HG02763 (cell line): Measurements from ENCODE around the gene TMEM92.
"Not testable (repeated sequence)": the region's sequence is repeated elsewhere in the genome, so short reads cannot be mapped to it uniquely, and the experiment has no call there.

Experiments
- ATAC-seq: cut with Tn5 transposase; IDR thresholded peaks from one replicate; pipeline ENCODE4 v1.9.1; 2021; ENCODE audit warnings: mild to moderate bottlenecking, moderate library complexity; ENCODE audit not compliant: unreplicated experiment

TMEM92 gene

DNA sequence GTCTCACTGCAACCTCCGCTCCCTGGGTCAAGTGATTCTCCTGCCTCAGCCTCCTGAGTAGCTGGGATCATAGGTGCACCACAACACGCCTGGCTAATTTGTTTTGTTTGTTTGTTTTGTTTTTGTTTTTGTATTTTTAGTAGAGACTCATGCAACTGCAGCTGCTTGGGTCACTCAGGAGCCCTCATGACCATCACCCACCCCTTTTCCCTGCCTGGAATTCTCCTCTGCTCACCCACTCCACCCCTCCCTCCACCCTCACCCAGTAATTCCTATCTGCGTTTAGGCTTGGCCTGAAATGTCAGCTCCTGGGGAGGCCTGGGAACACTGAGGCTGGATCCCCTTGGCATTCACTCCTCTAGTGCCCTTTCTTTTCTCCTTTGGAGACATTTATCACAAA lies 25.5 kb downstream of the TMEM92 start:
- ATAC-seq = no peak

GRCh38 chr17:50300824-50301223 lies 26.6 kb downstream of the TMEM92 start:
- not testable (repeated sequence) for ATAC-seq

DNA sequence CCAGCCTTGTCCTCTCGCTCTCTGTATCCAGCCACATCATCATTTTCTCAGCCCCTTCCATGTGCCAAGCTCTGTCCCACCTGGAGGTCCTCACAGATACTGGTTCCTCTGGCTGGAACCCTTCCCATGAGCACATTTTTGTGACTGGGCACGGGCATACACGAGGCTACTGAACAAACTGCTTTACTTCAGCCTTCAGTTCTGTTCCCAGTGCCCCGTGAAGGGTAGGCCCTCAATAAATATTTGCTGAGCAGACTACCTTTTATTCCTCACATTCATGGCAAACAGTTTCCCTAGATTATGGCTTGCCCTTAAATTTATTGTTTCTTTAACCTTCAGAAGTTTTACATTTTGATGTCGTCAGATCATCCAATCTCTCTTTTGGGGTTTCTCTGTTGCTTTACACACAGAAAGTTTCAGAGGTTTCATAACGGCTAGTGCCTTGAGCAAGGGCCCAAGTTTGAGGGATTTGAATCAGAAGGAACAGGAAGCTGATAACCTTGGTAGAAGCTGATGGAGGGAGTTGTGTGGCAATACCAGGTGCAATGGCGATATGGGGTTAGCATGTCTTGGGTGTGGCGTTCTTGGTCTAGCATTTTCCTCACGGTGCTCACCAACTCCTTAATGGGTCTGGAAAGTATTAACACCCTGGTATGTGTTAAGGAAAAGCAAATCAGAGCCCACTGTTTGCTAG lies 27.8 kb downstream of the TMEM92 start:
- ATAC-seq = no peak

DNA sequence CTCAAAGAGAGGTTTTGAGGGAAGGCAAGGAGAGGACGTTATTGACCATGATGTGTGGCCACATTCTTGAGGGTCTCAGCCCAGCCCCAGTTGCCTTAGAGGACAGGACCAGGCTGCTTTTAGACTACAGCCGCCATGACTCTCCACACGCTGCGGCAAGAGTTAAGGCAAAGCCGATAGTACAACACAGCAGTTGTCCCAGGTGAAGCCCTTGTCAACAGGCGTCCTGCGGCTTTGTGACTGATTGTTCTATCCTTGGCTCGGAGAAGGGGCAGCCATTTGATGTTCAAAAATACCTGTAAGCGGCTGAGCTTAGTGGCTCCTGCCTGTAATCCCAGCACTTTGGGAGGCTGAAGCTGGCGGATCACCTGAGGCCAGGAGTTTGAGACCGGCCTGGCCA lies 28.8 kb downstream of the TMEM92 start:
- ATAC-seq = no peak

DNA sequence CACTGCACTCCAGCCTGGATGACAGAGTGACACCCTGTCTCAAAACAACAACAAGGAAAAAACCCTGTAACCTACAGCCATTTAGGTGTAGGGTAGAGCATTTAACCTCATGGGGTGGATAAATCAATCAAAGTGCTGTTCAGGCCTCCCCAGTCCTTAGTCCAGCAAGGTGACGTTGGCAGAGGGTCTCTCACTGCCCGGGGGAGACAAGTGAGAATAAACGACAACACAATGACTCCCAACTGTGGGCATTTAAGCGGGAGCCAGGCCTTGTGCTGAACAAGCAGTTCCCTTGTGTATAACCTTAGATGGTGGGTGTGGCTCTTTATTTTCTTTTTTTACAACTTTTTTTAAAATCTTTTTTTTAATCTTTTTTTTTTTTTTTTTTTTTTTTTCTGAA lies 29.3 kb downstream of the TMEM92 start:
- ATAC-seq = no peak

DNA sequence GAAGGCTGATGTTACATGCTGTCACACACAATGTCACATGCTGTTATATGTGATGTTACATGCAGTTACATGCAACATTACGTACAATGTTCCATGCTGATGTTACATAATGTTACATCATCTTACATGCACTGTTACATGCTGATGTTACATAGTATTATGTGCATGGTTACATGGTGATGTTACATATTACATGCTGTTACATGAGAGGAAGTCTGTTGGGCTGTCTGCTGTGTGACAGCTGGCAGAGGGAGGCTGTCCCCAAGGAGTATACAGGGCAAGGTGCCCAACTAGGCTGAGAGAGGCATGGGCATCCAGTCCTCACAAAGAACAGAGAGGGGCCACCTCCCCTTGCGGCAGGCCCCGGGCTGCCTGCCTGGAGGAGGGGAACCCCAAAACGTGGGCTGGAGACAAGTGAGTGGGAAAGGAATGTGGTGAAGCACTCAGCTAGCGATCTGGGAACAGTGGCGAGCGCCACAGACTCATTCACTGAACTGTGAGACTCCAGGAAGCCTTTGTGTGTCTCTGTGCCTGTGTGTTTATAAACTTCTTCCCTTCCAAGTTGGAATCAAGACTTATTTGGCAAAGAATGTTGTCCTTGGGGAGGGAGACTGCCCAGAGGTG lies 30.6 kb downstream of the TMEM92 start:
- ATAC-seq = no peak

DNA sequence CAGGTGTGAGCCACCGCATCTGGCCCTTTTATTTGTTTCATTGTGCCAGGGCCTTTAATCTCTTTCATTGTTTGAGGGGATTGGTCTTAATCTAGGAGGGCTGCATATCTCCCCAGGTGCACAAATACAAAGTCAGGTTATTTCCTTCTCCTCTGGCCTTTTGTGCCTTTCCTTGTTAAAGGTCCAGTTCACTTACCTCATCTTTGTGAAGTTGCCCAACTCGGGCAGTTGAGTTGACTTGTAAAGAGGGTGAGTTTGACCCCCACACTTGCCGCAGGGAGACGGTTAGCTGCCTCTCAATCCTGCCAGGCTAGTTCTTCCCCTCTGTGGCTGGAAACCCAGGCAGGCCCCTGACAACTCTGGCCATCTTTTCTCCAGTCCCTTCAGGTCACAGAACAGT lies 33.4 kb downstream of the TMEM92 start:
- no peak for ATAC-seq

DNA sequence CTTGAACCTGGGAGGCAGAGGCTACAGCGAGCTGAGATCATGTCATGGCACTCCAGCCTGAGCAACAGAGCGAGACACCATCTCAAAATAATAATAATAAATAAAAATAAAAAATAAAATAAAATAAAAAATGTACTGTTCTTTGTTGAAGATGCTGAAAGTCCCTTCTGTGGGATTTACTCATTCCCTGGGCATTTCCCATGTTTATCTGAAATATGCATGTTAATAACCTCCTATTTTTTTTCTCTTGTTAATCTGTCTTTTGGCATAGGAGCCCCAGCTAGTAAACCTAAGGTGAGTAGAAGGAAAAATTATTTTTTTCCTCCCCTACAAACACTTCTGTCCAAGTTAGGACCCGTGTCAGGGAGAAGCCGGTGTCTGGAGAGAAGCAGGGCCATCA lies 34.4 kb downstream of the TMEM92 start:
- no peak for ATAC-seq

DNA sequence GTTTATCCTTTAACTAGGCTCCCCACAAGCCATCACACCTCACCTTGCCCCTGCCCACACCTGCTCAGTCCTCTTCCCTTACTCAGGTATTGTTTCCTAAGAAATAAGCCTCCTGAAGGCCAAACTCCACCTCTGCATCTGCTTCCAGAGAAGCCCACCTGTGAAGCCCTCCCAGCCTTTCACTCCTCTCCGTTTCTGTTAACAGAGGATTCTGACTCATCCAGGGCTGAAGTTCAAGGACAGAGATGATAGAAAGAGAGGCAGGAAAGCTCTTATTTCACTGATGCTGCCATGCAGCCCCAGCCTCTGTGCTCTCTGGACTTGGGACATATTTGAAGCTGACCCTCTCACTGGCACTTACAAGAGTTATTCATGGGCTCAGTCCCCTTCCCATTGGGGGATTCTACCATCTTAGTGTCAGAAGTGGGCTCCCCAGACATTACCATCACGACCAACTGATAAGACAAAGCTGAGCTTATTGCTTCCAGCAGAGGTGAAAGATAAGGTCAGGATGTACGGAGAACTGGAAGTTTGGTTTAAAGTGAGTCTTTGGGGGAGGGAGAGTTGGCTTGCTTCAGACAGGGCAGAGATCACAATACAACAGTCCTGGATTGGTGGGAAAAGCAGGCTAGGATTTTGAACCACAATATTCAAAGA lies 36.3 kb downstream of the TMEM92 start:
- ATAC-seq = no peak

DNA sequence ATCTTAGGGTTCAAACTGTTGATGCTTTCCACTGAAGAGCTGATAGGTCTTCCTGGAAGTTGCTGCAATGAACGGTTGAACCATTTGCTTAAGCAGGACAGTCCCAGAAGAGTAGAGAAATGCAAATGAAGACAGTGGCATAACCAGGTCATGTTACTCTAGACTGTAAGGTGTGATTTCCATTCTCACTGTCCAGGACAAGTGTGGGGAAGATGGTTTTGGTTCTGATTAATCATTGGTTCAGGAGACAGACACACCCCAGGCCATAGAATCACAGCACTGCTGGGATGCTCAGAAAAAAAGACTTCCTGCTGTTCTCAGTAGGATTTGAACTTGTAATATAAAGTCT lies 36.8 kb downstream of the TMEM92 start:
- ATAC-seq = peak; percentile 51

DNA sequence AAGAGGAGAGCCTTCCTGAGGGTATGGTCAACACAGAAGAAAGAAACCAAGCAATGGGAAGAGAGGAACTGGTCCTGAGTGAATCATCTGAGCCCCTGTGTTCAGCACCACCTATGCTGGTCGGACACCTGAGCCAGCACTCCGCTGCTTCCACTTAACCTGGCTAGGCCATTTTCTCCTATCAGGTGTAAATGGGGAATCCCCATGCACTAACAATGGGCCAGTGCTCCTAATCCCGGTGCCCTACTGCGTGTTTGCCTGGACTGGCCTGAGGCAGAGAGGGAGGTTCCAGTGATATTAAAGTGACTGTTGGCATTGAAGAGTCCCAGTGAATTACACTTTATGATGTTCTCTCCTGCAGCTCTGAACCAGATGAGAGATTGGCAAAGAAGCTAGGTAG lies 37.2 kb downstream of the TMEM92 start:
- ATAC-seq = no peak

DNA sequence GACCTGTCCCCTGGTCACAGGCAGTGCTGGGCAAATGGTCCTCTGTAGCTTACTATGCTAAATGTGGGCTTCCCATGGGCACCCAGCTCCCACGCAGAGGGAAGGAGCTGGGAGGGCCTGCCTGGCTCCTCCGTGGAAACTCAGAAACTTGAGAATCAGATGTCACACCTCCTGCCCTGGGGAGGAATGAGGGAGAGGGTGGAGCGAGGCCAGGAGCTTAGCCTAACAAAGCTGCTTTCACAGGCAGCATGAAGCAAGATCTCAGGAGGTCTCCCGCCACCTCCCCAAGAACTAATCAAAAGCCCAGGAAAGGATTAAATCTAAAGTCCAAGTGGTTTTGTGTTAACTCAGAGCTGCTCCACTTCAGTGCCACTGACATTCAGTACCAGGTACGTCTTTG lies 38.0 kb downstream of the TMEM92 start:
- ATAC-seq = no peak

DNA sequence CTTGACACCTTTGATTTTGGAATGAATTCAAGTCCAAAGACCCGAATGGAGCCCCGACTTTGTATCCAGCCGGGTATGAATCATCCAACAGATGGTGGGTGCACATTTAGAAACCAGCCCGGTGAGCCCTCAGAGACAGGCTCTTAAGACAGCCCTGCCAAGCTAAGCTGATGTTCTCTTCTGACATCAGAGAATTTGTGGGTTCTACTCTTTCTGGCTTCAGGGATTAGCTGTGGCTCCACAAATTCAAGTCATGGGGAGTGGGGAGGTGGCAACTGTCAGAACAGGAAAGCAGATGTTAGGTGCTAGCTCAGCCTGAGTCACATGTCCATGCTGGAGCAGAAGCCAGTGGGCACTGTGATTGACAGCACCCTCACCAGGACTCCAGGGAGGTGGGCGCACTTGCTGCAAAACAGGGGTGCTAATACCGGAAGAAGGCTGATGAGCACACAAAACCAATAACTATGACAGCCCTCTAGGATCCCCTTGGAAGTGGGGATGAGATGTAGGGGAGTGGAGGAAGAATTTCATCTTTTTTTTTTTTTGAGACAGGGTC lies 40.3 kb downstream of the TMEM92 start:
- no peak for ATAC-seq

DNA sequence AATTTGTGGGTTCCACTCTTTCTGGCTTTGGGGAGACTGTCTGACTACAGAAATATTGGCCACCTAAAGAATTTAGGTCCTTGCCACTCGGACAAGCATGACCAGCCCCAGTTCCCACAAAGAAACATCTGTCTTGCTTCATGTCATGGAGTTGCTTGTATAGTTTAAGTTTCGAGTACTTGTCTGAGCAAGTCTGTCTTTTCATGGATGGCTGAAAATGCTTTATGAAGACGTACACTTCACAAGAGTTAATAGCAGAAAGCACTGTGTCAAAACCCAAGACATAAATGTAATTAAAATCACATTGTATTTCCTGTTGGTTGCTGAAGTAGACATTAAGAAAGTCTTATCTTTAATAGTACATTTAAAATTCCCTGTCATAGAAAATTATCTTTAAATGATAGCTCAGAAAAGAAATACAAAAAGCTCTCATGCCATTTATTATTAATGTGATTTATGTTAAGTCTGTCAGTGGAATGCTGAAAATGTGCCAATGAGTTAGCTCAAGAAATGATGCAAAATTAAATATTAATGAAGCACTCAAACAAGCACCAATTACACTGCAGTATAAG lies 41.8 kb downstream of the TMEM92 start:
- no peak for ATAC-seq

DNA sequence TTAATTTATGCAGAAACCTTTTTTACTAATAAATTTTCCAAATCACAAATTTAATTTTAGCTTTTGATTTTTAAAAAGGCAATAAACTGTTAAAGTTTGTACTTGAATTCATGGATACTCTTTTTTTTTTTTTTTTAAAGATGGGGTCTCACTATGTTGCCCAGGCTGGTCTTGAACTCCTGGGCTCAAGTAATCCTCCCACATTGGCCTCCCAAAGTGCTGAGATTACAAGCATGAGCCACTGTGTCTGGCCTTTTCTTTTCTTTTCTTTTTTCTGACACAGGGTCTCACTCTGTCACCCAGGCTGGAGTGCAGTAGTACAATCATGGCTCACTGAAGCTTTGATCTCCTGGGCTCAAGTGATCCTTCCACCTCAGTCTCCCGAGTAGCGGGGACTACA lies 42.4 kb downstream of the TMEM92 start:
- not testable (repeated sequence) for ATAC-seq

DNA sequence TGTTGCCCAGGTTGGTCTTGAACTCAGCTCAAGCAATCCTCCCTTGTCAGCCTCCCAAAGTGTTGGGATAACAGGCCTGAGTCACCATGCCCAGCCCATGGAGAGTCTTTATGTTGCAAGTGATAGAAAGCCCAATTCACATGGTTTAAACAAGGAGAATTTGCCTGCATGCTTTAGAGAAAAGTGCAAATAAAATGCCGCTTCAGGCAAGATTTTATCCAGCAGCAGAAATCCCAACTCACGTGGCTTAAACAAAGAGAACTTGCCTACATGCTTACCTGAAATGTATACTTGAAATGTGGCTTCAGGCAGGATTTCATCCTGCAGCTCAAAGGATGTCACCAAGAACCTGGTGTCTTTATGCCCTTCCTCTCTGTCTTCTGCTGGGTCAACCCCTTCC lies 42.9 kb downstream of the TMEM92 start:
- no peak for ATAC-seq

DNA sequence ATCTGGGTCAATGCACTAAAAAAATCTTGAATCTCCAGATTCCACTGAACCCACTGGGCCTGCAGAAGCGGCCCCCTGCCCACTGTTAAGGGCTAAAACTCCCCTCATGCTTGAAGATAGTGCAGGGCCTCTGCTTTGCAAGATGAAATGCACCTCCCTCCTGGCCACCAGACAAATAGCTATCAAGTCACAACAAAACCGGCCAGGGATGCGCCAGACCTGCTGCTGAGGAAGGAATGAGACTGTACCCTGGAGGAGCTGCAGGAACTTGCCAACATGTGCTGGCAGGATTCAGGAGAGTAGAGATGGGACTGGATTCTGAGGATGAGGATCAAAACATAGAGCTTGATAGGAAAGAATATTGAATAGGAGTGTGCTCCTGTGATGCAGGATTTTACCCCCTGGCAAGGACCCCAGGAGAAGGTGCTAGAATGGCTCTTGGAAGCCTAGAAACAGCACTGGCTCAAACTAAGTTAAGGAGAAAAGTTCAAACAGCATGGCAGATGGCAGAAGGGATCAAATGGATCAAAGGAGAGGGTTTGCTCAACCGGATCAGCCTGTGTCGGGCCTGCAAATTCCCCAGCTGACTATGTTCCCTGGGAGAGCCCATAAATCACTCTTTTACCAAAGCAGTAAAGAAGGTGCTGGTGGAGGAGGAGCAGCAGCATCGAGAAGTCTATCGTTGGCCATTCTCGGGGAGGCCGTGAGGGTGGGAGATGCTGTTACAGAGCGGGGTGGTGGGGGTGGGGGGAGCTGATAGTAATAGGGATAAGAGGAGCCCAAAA lies 44.4 kb downstream of the TMEM92 start:
- ATAC-seq = no peak

DNA sequence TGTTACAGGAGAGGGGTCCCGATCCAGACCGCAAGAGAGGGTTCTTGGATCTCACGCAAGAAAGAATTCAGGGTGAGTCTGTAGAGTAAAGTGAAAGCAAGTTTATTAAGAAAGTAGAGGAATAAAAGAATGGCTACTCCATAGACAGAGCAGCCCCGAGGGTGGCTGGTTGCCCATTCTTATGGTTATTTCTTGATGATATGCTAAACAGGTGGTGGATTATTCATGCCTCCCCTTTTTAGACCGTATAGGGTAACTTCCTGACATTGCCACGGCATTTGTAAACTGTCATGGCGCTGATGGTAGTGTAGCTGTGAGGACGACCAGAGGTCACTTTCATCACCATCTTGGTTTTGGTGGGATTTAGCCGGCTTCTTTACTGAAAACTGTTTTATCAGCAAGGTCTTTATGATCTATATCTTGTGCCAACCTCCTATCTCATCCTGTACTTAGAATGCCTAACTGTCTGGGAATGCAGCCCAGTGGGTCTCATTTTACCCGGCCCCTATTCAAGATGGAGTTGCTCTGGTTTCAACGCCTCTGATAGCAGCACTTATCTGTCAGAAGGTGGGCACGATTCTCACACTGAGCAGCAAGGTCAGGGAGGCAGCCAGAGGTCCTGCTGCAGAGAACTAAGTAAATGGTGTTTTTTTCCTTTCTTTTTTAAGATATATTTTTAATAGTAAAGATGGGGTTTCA lies 45.2 kb downstream of the TMEM92 start:
- ATAC-seq = no peak

GRCh38 chr17:50322271-50322670 lies 48.0 kb downstream of the TMEM92 start:
- ATAC-seq = no peak

DNA sequence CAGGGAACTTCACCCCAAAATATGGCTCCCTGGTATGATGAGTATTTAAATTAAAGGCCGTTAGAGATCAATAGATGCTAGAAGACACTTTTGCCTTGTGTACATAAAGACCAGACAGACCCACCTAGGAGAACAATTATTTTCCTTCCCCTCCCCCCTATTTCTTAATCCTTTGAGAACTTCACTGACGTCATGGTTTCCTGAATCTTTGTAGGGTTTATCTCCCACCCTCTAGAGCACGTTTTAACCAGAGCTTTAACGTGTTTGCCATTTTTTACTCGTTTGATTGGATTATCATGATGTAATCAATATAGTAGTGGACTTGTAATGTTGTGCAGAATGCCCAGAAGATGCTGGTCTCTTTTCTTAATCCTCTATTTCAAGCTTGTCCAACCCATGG lies 48.8 kb downstream of the TMEM92 start:
- ATAC-seq = no peak
